OCI-LY3 (cell line): ENCODE measurements around the gene WDR4.
"Not testable (repeated sequence)": the region's sequence is repeated elsewhere in the genome, so short reads cannot be mapped to it uniquely, and the experiment has no call there.

Experiments used
- H2AFZ ChIP-seq: fragments of 200-600, 300-600 bp; shearing (Covaris generic); 2 replicates; pipeline ENCODE4 v1.6.0; 2014; ENCODE audit warnings: antibody characterized with exemption, low read depth, low read length
- H3K27ac ChIP-seq: fragments of 200-600, 300-600 bp; sonication (generic); 2 replicates; pipeline ENCODE4 v1.5.1; 2014; ENCODE audit warnings: mild to moderate bottlenecking, low read length, moderate library complexity, mixed read lengths
- H3K27me3 ChIP-seq: fragments of 200-600, 300-600 bp; sonication (generic); 2 replicates; pipeline ENCODE4 v1.6.1; 2014; ENCODE audit warnings: low read depth, low read length, mixed read lengths
- H3K36me3 ChIP-seq: fragments of 200-600, 300-600 bp; sonication (generic); replicated peaks from 2 replicates; pipeline ENCODE3; 2014; ENCODE audit warnings: low read depth, low read length, mixed read lengths
- H3K4me1 ChIP-seq: fragments of 300-600, 200-600 bp; sonication (generic); 2 replicates; pipeline ENCODE4 v1.6.1; 2014; ENCODE audit warnings: low read length, mixed read lengths
- H3K4me2 ChIP-seq: fragments of 200-600, 300-600 bp; sonication (generic); 2 replicates; pipeline ENCODE4 v1.6.1; 2014; ENCODE audit warnings: low read length, mixed read lengths
- H3K4me3 ChIP-seq: fragments of 300-600, 200-600 bp; sonication (generic); 2 replicates; pipeline ENCODE4 v1.5.1; 2014; ENCODE audit warnings: antibody characterized with exemption, mild to moderate bottlenecking, low read length, moderate library complexity
- H3K79me2 ChIP-seq: fragments of 300-600, 200-600 bp; shearing (Covaris generic); 2 replicates; pipeline ENCODE4 v1.6.1; 2014; ENCODE audit warnings: mild to moderate bottlenecking, low read length, mixed read lengths
- H3K9ac ChIP-seq: fragments of 300-600, 200-600 bp; shearing (Covaris generic); 2 replicates; pipeline ENCODE4 v1.6.0; 2014; ENCODE audit warnings: mild to moderate bottlenecking, low read length, moderate library complexity
- H3K9me3 ChIP-seq: fragments of 200-600, 300-600 bp; shearing (Covaris generic); 2 replicates; pipeline ENCODE4 v1.6.1; 2014; ENCODE audit warnings: low read length, mixed read lengths; ENCODE audit not compliant: insufficient read depth
- H4K20me1 ChIP-seq: fragments of 200-600, 300-600 bp; sonication (generic); 2 replicates; pipeline ENCODE4 v1.6.1; 2016; ENCODE audit warnings: low read length, mixed read lengths; ENCODE audit not compliant: insufficient read depth
- CTCF ChIP-seq: fragments of 200-600, 300-600 bp; sonication (generic); IDR thresholded peaks from 2 replicates; pipeline ENCODE4 v1.5.1; 2014; ENCODE audit warnings: antibody characterized with exemption, low read length, low read depth
- EZH2phosphoT487 ChIP-seq: fragments of 200-600 bp; shearing (Covaris generic); IDR thresholded peaks from 2 replicates; pipeline ENCODE4 v1.6.1; 2018; ENCODE audit warnings: antibody characterized with exemption, mixed run types, low read depth

WDR4 gene

GRCh38 chr21:42913476-42913875 lies 34.1 kb upstream of the WDR4 start:
- H3K9ac ChIP-seq = no peak overlapping the region
- H3K4me2 ChIP-seq = no peak overlapping the region
- no peak overlapping the region for H3K27ac ChIP-seq
- no peaks in the 10 kb centered on the region for H3K4me1 ChIP-seq
- no peak overlapping the region for H3K4me3 ChIP-seq
- H4K20me1 ChIP-seq = no peaks in the 10 kb centered on the region
- H3K36me3 ChIP-seq = peaks cover 5% of the 10 kb centered on the region
- H2AFZ ChIP-seq = no peak overlapping the region
- TF ChIP-seq CTCF = no peak
- no peaks in the 10 kb centered on the region for H3K9me3 ChIP-seq
- H3K27me3 ChIP-seq = no peaks in the 10 kb centered on the region
- no peaks in the 10 kb centered on the region for H3K79me2 ChIP-seq

GRCh38 chr21:42911920-42912319 lies 32.6 kb upstream of the WDR4 start:
- not testable (repeated sequence) for H3K79me2 ChIP-seq, H3K27me3 ChIP-seq, H3K4me1 ChIP-seq, H3K9ac ChIP-seq, H4K20me1 ChIP-seq, H3K27ac ChIP-seq, H3K9me3 ChIP-seq, H3K4me3 ChIP-seq, H3K36me3 ChIP-seq, H3K4me2 ChIP-seq, H2AFZ ChIP-seq

GRCh38 chr21:42908484-42908883 lies 29.1 kb upstream of the WDR4 start:
- H3K27me3 ChIP-seq, H3K4me1 ChIP-seq, H3K4me3 ChIP-seq, H3K4me2 ChIP-seq, H2AFZ ChIP-seq, H3K9me3 ChIP-seq, H3K9ac ChIP-seq, H4K20me1 ChIP-seq, H3K79me2 ChIP-seq, H3K27ac ChIP-seq: not testable (repeated sequence)
- H3K36me3 ChIP-seq = peaks cover 14% of the 10 kb centered on the region

- Histone ChIP-seq H3K9ac (no peak overlapping the region), H4K20me1 (no peaks in the 10 kb centered on the region), H3K9me3 (no peaks in the 10 kb centered on the region), H2AFZ (no peak overlapping the region), H3K36me3 (peaks cover 15% of the 10 kb centered on the region), H3K4me2 (no peak overlapping the region), H3K27me3 (no peaks in the 10 kb centered on the region), H3K27ac (no peak overlapping the region), H3K4me3 (no peak overlapping the region), H3K79me2 (0 out of 2 replicates have a peak, but pooled peaks cover 2% of the 10 kb centered on the region), H3K4me1 (no peaks in the 10 kb centered on the region)
- TF ChIP-seq EZH2phosphoT487 = no peak
- no peak for TF ChIP-seq CTCF
Observed at GRCh38 chr21:42906233-42906632, 26.9 kb upstream of the WDR4 start.

GRCh38 chr21:42905195-42905594 lies 25.9 kb upstream of the WDR4 start:
- no peak overlapping the region for H3K4me2 ChIP-seq
- no peak overlapping the region for H2AFZ ChIP-seq
- H4K20me1 ChIP-seq = no peaks in the 10 kb centered on the region
- no peaks in the 10 kb centered on the region for H3K27me3 ChIP-seq
- no peaks in the 10 kb centered on the region for H3K4me1 ChIP-seq
- H3K36me3 ChIP-seq = peaks cover 18% of the 10 kb centered on the region
- H3K9ac ChIP-seq = no peak overlapping the region
- H3K27ac ChIP-seq = no peak overlapping the region
- H3K9me3 ChIP-seq = no peaks in the 10 kb centered on the region
- H3K4me3 ChIP-seq = no peak overlapping the region
- no peak for TF ChIP-seq CTCF
- TF ChIP-seq EZH2phosphoT487 = no peak
- peaks cover 5% of the 10 kb centered on the region; the same call in 1 of the 2 replicates for H3K79me2 ChIP-seq
